ENCODE measurements around the gene TGFB1I1.

TGFB1I1 gene

DNA sequence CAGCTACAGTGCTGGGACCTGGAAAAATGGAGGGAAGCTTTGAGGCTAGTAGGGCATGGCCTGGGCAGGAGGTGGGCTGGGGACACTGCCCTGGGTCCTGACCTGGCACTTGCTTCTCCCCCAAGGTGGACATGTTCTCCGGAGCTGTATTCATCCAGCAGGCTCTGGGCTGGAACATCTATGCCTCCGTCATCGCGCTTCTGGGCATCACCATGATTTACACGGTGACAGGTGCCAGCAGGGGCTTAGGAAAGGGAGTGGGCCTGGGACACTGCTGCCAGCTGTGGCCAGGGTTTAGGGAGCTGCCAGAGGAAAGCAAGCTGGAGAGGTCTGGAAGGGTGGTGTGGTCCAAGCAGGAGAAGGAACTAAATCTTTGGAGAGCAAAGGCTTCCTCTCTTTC, 14.1 kb downstream of the TGFB1I1 start:
- TF ChIP-seq CTCF (IDR thresholded peaks at IDR 0.05; ENCODE audit: low read depth, low read length), result no peak

DNA sequence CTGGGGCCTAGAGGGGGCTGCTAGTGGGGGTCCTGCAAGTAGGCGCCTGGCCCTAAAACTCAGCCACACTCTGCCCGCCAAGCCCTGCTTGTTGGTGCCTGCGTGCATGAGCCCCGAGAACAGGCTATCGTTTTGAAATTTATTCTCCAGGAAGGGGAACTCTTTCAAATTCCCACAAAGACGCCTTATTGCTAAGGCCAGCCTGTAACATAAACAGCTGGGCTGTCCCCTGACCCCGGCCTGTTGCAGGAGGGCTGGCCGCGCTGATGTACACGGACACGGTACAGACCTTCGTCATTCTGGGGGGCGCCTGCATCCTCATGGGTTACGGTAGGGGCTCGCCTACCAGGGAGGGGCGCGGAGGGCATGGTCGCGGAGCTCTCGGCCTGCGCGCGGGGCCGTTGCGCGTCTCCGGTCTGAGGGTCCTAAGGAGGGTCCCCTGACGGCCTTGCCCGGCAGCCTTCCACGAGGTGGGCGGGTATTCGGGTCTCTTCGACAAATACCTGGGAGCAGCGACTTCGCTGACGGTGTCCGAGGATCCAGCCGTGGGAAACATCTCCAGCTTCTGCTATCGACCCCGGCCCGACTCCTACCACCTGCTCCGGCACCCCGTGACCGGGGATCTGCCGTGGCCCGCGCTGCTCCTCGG, 15.2 kb downstream of the TGFB1I1 start:
- peak overlapping the region; percentile 60 for H3K4me3 ChIP-seq (ENCODE audit: low read depth, low read length)

More for the DNA sequence above, 14.1 kb downstream of the TGFB1I1 start:
- no peak overlapping the region for H3K4me3 ChIP-seq (ENCODE audit: low read depth, low read length)

GRCh38 chr16:31487720-31488467, 15.9 kb downstream of the TGFB1I1 start:
- peak overlapping the region; percentile 60 for H3K4me3 ChIP-seq (ENCODE audit: low read depth, low read length)
- no peak for TF ChIP-seq CTCF (IDR thresholded peaks at IDR 0.05; ENCODE audit: low read depth, low read length)

More for the DNA sequence above, 15.2 kb downstream of the TGFB1I1 start:
- no peak for TF ChIP-seq CTCF (IDR thresholded peaks at IDR 0.05; ENCODE audit: low read depth, low read length)

DNA sequence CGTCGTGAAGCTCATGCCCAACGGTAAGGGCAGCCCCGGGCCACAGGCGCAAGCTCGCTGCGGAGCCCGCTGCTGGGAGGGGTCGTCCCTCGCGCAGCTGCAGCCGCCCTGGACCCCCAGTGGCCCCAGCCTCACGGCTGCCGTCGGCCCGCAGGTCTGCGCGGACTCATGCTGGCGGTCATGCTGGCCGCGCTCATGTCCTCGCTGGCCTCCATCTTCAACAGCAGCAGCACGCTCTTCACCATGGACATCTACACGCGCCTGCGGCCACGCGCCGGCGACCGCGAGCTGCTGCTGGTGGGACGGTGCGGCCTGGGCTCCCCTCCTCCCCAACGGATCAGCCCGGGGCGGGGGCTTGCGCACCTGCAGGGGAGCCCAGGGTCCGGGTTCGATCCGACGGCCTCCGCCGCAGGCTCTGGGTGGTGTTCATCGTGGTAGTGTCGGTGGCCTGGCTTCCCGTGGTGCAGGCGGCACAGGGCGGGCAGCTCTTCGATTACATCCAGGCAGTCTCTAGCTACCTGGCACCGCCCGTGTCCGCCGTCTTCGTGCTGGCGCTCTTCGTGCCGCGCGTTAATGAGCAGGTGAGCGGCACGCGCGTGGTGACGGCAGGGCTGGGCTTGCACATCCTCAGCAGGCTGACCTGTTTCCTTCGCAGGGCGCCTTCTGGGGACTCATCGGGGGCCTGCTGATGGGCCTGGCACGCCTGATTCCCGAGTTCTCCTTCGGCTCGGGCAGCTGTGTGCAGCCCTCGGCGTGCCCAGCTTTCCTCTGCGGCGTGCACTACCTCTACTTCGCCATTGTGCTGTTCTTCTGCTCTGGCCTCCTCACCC, 16.7 kb downstream of the TGFB1I1 start:
- TF ChIP-seq CTCF (IDR thresholded peaks at IDR 0.05; ENCODE audit: low read depth, low read length), result no peak
- H3K4me3 ChIP-seq (ENCODE audit: low read depth, low read length), result peak overlapping the region; percentile 60; the same call in 1 of the 2 replicates

GRCh38 chr16:31489298-31489564, 17.3 kb downstream of the TGFB1I1 start:
- TF ChIP-seq CTCF (IDR thresholded peaks at IDR 0.05; ENCODE audit: low read depth, low read length), result no peak
- no peak overlapping the region for H3K4me3 ChIP-seq (ENCODE audit: low read depth, low read length)

- TF ChIP-seq CTCF (IDR thresholded peaks at IDR 0.05; ENCODE audit: low read depth, low read length), result no peak
- H3K4me3 ChIP-seq (ENCODE audit: low read depth, low read length), result no peak overlapping the region
These were observed 17.9 kb downstream of the TGFB1I1 start for GRCh38 chr16:31489616-31490584.
